ENCODE measurements around the gene NAB1. TPM values are rescaled to one million over a fixed set of nuclear protein-coding genes. Genes with fewer than 3 reads are reported as not detected.

Gene NAB1, protein sequence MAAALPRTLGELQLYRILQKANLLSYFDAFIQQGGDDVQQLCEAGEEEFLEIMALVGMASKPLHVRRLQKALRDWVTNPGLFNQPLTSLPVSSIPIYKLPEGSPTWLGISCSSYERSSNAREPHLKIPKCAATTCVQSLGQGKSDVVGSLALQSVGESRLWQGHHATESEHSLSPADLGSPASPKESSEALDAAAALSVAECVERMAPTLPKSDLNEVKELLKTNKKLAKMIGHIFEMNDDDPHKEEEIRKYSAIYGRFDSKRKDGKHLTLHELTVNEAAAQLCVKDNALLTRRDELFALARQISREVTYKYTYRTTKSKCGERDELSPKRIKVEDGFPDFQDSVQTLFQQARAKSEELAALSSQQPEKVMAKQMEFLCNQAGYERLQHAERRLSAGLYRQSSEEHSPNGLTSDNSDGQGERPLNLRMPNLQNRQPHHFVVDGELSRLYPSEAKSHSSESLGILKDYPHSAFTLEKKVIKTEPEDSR
- total RNA-seq, result 10 to 100 TPM; 26.6 to 31.0 TPM
- 10 to 100 TPM in 1 of 2 donors, 1 to 10 TPM in 1; 5.8 to 10.9 TPM for polyA plus RNA-seq

DNA sequence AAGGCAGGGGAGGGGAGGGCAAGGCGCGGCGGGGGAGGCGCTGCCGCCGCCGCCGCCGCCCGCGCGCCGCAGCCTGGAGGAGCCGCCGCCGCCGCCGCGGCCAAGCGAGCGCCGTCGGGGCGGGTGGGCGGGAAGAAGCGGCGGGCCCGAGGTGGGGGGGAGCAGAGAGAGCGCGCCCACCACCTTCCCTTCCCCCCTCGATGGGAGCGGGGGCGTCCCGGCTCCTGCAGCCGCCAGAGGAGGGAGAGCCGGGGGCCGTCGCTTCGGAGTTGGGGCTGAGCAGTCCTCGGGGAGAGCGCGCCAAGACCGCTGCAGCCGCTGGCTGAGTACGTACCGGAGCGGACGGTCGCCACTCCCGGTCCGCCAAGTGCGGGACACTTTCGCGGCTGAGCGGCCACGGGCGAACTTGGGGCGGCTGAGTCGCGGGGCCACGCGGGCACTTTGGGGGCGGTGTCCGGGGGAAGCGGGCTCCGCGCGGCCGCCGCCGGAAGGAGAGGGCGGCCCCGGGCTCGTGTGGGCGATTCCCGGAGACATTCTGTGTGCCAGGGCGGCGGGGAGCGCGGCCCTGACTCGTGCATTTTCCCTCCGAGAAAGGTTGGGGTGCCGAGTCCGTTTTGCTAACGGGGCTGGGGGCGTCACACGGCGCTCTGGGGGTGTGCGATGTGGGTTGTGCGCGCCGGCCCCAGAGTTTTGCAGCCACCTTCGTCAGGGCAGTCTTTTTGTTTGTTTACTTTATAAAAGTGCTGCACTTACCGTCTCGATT, at the start of gene NAB1:
TSS of gene NAB1 (plus strand) at position 49 of the 763 bp plus-strand sequence. CDS start 10,094 bp downstream, outside the sequence.
- peak within 1 kb of the TSS; percentile 82 to 91 (median 90) for H3K4me3 ChIP-seq (ENCODE audit: low read depth in 1 of 3, low read length in 3 of 3)
- H3K4me1 ChIP-seq (ENCODE audit: control insufficient read depth in 4 of 4, insufficient read depth in 4 of 4, low read length in 3 of 4), result peaks cover 3 to 21% (median 6%) of the 10 kb centered on the region in 4 donors
- peak; percentile 64 for DNase-seq (ENCODE audit: low spot score)
- H3K36me3 ChIP-seq (ENCODE audit: control insufficient read depth in 4 of 4, insufficient read depth in 3 of 4, low read depth in 1 of 4, low read length in 3 of 4), result no peaks in the 10 kb centered on the region
- H3K27ac ChIP-seq (ENCODE audit: low read depth in 1 of 2, low read length in 2 of 2), result peak within 1 kb of the TSS; percentile 97
- no peaks in the 10 kb centered on the region for H3K27me3 ChIP-seq (ENCODE audit: control insufficient read depth in 4 of 4, insufficient read depth in 4 of 4, low read length in 3 of 4)
- H3K9ac ChIP-seq (ENCODE audit: low read depth in 1 of 2, low read length in 2 of 2), result peak within 1 kb of the TSS; percentile 50 to 93
- TF ChIP-seq, protein P1, sequence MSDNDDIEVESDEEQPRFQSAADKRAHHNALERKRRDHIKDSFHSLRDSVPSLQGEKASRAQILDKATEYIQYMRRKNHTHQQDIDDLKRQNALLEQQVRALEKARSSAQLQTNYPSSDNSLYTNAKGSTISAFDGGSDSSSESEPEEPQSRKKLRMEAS (IDR thresholded peaks at IDR 0.05), result no peak
- TF ChIP-seq FOXA2 (IDR thresholded peaks at IDR 0.05), result peak; percentile 8
- TF ChIP-seq EGR1 (IDR thresholded peaks at IDR 0.05; ENCODE audit: low read depth in 2 of 2), result no peak
- TF ChIP-seq TAF1 (conservative IDR thresholded peaks at IDR 0.05), result no peak
- TF ChIP-seq RXRA (IDR thresholded peaks at IDR 0.05), result no peak
- TF ChIP-seq FOXA1 (IDR thresholded peaks at IDR 0.05), result no peak
- TF ChIP-seq HNF4A (conservative IDR thresholded peaks at IDR 0.05), result no peak
- TF ChIP-seq, protein P2, sequence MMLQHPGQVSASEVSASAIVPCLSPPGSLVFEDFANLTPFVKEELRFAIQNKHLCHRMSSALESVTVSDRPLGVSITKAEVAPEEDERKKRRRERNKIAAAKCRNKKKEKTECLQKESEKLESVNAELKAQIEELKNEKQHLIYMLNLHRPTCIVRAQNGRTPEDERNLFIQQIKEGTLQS (IDR thresholded peaks at IDR 0.05), result no peak
- no peak for TF ChIP-seq NR2F2 (IDR thresholded peaks at IDR 0.05)
- peak in 1 of 2 donors; percentile 2 for TF ChIP-seq RAD21 (IDR thresholded peaks at IDR 0.05)
- TF ChIP-seq, protein P3, sequence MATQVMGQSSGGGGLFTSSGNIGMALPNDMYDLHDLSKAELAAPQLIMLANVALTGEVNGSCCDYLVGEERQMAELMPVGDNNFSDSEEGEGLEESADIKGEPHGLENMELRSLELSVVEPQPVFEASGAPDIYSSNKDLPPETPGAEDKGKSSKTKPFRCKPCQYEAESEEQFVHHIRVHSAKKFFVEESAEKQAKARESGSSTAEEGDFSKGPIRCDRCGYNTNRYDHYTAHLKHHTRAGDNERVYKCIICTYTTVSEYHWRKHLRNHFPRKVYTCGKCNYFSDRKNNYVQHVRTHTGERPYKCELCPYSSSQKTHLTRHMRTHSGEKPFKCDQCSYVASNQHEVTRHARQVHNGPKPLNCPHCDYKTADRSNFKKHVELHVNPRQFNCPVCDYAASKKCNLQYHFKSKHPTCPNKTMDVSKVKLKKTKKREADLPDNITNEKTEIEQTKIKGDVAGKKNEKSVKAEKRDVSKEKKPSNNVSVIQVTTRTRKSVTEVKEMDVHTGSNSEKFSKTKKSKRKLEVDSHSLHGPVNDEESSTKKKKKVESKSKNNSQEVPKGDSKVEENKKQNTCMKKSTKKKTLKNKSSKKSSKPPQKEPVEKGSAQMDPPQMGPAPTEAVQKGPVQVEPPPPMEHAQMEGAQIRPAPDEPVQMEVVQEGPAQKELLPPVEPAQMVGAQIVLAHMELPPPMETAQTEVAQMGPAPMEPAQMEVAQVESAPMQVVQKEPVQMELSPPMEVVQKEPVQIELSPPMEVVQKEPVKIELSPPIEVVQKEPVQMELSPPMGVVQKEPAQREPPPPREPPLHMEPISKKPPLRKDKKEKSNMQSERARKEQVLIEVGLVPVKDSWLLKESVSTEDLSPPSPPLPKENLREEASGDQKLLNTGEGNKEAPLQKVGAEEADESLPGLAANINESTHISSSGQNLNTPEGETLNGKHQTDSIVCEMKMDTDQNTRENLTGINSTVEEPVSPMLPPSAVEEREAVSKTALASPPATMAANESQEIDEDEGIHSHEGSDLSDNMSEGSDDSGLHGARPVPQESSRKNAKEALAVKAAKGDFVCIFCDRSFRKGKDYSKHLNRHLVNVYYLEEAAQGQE (IDR thresholded peaks at IDR 0.05), result no peak
- no peak for TF ChIP-seq GABPA (IDR thresholded peaks at IDR 0.05 in 1 of 2, conservative IDR thresholded peaks at IDR 0.05 in 1 of 2)
- TF ChIP-seq SP1 (IDR thresholded peaks at IDR 0.05), result no peak
- TF ChIP-seq, protein P4, sequence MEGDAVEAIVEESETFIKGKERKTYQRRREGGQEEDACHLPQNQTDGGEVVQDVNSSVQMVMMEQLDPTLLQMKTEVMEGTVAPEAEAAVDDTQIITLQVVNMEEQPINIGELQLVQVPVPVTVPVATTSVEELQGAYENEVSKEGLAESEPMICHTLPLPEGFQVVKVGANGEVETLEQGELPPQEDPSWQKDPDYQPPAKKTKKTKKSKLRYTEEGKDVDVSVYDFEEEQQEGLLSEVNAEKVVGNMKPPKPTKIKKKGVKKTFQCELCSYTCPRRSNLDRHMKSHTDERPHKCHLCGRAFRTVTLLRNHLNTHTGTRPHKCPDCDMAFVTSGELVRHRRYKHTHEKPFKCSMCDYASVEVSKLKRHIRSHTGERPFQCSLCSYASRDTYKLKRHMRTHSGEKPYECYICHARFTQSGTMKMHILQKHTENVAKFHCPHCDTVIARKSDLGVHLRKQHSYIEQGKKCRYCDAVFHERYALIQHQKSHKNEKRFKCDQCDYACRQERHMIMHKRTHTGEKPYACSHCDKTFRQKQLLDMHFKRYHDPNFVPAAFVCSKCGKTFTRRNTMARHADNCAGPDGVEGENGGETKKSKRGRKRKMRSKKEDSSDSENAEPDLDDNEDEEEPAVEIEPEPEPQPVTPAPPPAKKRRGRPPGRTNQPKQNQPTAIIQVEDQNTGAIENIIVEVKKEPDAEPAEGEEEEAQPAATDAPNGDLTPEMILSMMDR (IDR thresholded peaks at IDR 0.05; ENCODE audit: low read depth, low read length, missing input control), result no peak
- TF ChIP-seq, protein P5, sequence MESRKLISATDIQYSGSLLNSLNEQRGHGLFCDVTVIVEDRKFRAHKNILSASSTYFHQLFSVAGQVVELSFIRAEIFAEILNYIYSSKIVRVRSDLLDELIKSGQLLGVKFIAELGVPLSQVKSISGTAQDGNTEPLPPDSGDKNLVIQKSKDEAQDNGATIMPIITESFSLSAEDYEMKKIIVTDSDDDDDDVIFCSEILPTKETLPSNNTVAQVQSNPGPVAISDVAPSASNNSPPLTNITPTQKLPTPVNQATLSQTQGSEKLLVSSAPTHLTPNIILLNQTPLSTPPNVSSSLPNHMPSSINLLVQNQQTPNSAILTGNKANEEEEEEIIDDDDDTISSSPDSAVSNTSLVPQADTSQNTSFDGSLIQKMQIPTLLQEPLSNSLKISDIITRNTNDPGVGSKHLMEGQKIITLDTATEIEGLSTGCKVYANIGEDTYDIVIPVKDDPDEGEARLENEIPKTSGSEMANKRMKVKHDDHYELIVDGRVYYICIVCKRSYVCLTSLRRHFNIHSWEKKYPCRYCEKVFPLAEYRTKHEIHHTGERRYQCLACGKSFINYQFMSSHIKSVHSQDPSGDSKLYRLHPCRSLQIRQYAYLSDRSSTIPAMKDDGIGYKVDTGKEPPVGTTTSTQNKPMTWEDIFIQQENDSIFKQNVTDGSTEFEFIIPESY (IDR thresholded peaks at IDR 0.05), result no peak
- no peak for TF ChIP-seq JUND (IDR thresholded peaks at IDR 0.05)
- no peak for TF ChIP-seq HNF4G (IDR thresholded peaks at IDR 0.05)
- H3K9me3 ChIP-seq (ENCODE audit: control insufficient read depth in 4 of 4, low read length in 3 of 4), result no peaks in the 10 kb centered on the region
- under 1% methylated on average over 95 of the region's 95 CpGs for WGBS

All from liver (tissue), 9 donors.